Upper lobe of right lung (tissue), 1 donor: ENCODE measurements around the gene PHTF2. TPM values are rescaled to one million over a fixed set of nuclear protein-coding genes. Genes with fewer than 3 reads are reported as not detected.
"Not testable (repeated sequence)": the region's sequence is repeated elsewhere in the genome, so short reads cannot be mapped to it uniquely, and the experiment has no call there.

Experiments
- ATAC-seq: fragments of 200-7000 bp; cut with Tn5 transposase; one replicate; pipeline ENCODE4 v1.9.1; 2020; ENCODE audit warnings: mild to moderate bottlenecking, moderate library complexity
- DNase-seq: peaks from one replicate; pipeline ENCODE4 v3.0.0-alpha.2; 2020
- H3K27ac ChIP-seq: fragments of 200-600 bp; one replicate; pipeline ENCODE4 v1.8.0; 2022
- H3K27me3 ChIP-seq: fragments of 200-600 bp; one replicate; pipeline ENCODE4 v1.8.0; 2022; ENCODE audit warnings: mild to moderate bottlenecking
- H3K36me3 ChIP-seq: fragments of 200-600 bp; one replicate; pipeline ENCODE4 v1.8.0; 2022
- H3K4me1 ChIP-seq: fragments of 200-600 bp; one replicate; pipeline ENCODE4 v1.8.0; 2022
- H3K4me3 ChIP-seq: fragments of 200-600 bp; one replicate; pipeline ENCODE4 v1.8.0; 2022; ENCODE audit warnings: mild to moderate bottlenecking
- H3K9me3 ChIP-seq: fragments of 200-600 bp; one replicate; pipeline ENCODE4 v1.8.0; 2022
- intact Hi-C: fragments of 100-400 bp; cut with DNase I; formaldehyde crosslinking; loops from one replicate; pipeline ENCODE4 v1.11.0; 2022
- total RNA-seq: library from RNA; stranded (reverse); fragmentation: NEBNext Ultra II Directional; extraction: Animal tissue kit (Norgen Biotek cat#: 25700); gene quantifications from one replicate; pipeline ENCODE4 v1.2.1, GENCODE V29; 2021
- TF ChIP-seq, protein P1 (sequence below): fragments of 200-600 bp; IDR thresholded peaks from one replicate; pipeline ENCODE4 v1.8.0; 2022; ENCODE audit warnings: antibody characterized with exemption
- donor health status: DM: no; HTN: yes; CAD: no; lungs with severe emphysema.

The PHTF2 gene
- total RNA-seq, 1 donor from 2014 or later = 14.4 TPM

DNA sequence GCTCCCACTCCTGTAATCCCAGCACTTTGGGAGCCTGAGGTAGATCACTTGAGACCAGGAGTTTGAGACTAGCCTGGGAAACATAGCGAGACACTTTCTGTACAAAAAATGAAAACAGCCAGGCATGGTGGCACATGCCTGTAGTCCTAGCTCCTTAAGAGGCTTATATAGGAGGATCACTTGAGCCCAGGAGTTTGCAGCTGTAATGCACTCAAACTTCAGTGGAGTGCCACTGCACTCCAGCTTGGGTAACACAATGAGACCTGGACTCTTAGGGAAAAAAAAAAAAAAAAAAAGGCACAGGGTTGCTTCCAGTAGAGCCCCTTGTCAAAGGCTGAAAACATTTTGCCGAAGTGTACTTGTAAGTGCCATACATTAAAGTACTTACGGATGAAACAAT, 195.3 kb downstream of the PHTF2 start:
- H3K36me3 ChIP-seq = no peaks in the 10 kb centered on the region
- H3K4me3 ChIP-seq = no peak overlapping the region
- TF ChIP-seq, protein P1, sequence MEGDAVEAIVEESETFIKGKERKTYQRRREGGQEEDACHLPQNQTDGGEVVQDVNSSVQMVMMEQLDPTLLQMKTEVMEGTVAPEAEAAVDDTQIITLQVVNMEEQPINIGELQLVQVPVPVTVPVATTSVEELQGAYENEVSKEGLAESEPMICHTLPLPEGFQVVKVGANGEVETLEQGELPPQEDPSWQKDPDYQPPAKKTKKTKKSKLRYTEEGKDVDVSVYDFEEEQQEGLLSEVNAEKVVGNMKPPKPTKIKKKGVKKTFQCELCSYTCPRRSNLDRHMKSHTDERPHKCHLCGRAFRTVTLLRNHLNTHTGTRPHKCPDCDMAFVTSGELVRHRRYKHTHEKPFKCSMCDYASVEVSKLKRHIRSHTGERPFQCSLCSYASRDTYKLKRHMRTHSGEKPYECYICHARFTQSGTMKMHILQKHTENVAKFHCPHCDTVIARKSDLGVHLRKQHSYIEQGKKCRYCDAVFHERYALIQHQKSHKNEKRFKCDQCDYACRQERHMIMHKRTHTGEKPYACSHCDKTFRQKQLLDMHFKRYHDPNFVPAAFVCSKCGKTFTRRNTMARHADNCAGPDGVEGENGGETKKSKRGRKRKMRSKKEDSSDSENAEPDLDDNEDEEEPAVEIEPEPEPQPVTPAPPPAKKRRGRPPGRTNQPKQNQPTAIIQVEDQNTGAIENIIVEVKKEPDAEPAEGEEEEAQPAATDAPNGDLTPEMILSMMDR = no peak
- ATAC-seq (peak; percentile 55), DNase-seq (no peak)
- H3K9me3 ChIP-seq = no peaks in the 10 kb centered on the region
- no peaks in the 10 kb centered on the region for H3K27me3 ChIP-seq
- no peak overlapping the region for H3K27ac ChIP-seq
- no peaks in the 10 kb centered on the region for H3K4me1 ChIP-seq
- intact Hi-C loops = no loop called here

DNA sequence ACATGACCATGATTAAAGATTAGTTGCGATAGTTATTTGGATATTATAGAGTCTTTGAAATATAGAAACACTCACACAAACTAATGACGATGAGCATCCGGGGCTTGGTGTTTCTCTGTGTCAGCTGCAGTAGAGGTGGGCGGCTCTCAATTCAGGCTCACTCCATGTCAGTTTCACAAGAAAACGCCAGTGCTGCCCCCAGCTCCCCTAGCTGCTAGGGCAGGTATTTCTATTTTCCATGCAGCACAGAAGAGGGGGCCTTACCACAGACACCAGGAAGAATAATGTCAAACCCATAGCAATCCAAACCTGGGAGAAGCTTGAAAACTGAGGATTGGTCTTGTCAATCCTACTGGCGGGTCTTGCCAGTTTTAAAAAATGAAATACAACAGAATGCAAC, 197.1 kb downstream of the PHTF2 start:
- Histone ChIP-seq H3K27ac (no peak overlapping the region), H3K4me1 (no peaks in the 10 kb centered on the region), H3K9me3 (no peaks in the 10 kb centered on the region), H3K4me3 (no peak overlapping the region), H3K27me3 (no peaks in the 10 kb centered on the region), H3K36me3 (no peaks in the 10 kb centered on the region)
- TF ChIP-seq, protein P1 = no peak
- no peak for ATAC-seq
- intact Hi-C loops = no loop called here
- DNase-seq = no peak

DNA sequence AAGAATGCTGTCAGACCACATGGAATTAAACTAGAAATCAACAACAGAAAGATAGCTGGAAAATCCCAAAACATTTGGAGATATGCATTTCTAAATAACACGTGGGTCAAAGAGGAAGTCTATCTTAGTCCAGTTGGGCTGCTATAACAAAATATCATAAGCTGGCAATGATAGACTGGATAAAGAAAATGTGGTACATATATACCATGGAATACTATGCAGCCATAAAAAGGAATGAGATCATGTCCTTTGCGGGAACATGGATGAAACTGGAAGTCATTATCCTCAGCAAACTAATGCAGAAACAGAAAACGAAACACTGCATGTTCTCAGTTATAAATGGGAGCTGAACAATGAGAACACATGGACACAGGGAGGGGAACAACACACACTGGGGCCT, 200.6 kb downstream of the PHTF2 start:
- H3K9me3 ChIP-seq, DNase-seq, H3K27me3 ChIP-seq, ATAC-seq, intact Hi-C loops, H3K36me3 ChIP-seq, H3K27ac ChIP-seq, H3K4me1 ChIP-seq, H3K4me3 ChIP-seq: not testable (repeated sequence)

DNA sequence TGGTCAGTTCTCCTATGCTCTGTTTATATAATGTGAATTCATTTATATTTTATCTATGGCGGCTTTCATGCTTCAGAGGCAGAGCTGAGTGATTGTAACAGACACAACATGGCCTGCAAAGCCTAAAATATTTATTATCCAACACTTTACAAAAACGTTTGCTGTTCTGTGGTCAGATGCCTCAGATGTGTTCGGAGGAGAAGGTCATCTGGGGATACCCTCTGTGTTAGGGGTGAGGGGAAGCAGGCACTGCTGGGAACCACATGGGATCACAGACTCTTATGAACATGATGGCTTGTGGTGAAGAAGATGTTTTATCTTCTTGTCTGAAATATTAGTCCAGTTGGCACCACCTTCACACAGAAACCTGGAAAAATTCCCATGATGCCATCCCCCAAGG, 203.4 kb downstream of the PHTF2 start:
- no peak overlapping the region for H3K4me3 ChIP-seq
- DNase-seq = no peak
- ATAC-seq = no peak
- H3K36me3 ChIP-seq = no peaks in the 10 kb centered on the region
- H3K4me1 ChIP-seq = no peaks in the 10 kb centered on the region
- intact Hi-C loops = no loop called here
- no peaks in the 10 kb centered on the region for H3K9me3 ChIP-seq
- TF ChIP-seq, protein P1 = no peak
- H3K27me3 ChIP-seq = no peaks in the 10 kb centered on the region
- H3K27ac ChIP-seq = no peak overlapping the region

DNA sequence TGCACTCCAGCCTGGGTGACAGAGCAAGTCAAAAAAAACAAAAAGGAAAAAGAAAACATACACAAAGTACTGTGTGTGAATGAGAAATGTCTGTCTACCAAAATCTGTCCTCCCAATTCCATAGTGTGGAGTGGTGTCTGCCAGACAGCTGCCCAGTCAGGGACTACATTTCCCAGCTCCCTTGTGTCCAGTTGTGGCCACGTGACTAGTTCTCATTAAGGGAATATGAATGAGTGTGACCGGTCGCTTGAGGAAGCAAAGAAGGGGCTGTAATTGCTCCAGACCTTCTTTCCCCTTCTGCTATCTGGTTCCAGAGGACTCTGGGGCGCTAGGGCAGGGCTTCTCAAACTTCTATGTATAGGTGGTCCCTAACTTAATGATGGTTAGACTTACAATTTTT, 204.1 kb downstream of the PHTF2 start:
- Histone ChIP-seq H3K9me3 (no peaks in the 10 kb centered on the region), H3K36me3 (no peaks in the 10 kb centered on the region), H3K27ac (no peak overlapping the region), H3K4me3 (no peak overlapping the region), H3K27me3 (no peaks in the 10 kb centered on the region), H3K4me1 (no peaks in the 10 kb centered on the region)
- intact Hi-C loops = no loop called here
- DNase-seq (no peak), ATAC-seq (no peak)
- TF ChIP-seq, protein P1 = no peak

DNA sequence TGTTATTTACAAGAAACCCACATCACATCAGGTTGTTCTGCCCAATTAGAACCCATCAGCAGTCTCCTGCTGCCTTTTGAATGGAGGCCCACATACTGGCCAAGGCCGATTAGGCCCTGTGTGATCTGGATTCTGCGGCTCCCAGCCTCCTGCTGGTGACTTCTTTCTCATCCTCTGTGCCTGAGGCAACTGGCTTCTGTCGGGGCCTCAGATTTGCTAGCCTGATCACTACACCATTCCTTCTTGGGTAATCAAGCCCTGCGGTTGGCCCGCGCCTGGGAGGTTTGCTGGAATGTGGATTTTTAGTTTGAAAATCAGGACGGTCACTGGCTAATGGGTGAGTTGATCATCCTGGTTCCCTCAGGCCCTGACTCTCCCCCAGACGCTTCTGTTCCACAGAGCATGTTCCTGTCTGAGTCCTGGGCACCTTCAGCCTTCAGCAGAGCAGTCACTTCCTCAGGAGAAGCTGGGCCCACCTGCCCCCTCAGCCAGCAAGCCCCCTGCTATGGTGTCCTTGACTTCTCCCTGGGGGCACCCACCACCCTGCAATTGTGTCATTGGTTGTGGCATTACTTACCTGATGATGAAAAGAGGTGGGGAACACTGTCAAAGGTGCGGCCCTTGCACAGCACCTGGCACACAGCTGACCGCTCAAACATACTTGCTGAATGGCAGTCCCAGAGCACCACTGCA, 207.6 kb downstream of the PHTF2 start:
- Histone ChIP-seq H3K4me3 (no peak overlapping the region), H3K27ac (no peak overlapping the region), H3K27me3 (no peaks in the 10 kb centered on the region), H3K36me3 (no peaks in the 10 kb centered on the region), H3K4me1 (no peaks in the 10 kb centered on the region), H3K9me3 (no peaks in the 10 kb centered on the region)
- no peak for DNase-seq
- ATAC-seq = no peak
- intact Hi-C loops = no loop called here
- TF ChIP-seq, protein P1 = no peak

Other genes with a start within 250 kb of the PHTF2 start
- 27.7 TPM for gene RSBN1L, start 102.3 kb upstream of the PHTF2 start, total RNA-seq
- gene TMEM60, start 339 bp upstream of the PHTF2 start, total RNA-seq = 22.8 TPM